NCI-H2081 (cell line): Measurements from ENCODE around the gene TRPC4AP.

Experiments
- DNase-seq, 2 experiments: peaks; one replicate each; lab custom pipeline; 2025; lab: John Stamatoyannopoulos, UW

Gene TRPC4AP

DNA sequence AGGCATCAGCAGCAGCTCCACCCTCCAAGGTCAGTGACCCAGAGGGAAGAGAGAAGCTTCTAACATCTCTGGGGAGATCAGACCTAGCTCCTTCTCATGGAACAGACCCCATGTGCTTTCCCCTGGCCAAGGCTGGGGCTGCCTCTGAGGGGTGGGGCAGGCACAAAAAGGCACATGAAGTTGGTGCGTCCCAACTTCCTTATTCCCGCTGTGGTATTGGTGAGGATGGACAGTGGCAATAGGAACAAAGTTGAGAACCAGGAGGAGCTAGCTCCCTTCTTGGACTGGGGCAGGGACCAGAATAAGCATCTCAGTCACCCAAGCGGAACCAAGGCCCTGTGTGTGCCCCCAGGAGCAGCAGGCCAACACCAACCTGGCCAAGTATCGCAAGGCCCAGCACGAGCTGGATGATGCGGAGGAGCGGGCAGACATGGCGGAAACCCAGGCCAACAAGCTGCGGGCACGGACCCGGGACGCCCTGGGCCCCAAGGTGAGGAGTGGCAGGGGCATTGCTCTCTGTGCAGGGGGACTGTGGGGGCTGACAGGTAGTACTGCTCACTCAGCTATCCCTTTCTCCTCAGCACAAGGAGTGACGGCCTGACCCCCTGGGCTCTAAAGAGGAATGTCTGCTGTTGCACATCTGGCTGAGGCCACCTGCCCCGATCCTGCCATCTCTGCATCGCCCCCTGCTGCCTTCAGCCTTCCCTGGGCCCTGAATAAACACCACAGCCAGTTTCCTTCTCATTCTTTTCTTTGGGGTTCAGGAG, 90.8 kb downstream of the TRPC4AP start:
- DNase-seq: no peak

DNA sequence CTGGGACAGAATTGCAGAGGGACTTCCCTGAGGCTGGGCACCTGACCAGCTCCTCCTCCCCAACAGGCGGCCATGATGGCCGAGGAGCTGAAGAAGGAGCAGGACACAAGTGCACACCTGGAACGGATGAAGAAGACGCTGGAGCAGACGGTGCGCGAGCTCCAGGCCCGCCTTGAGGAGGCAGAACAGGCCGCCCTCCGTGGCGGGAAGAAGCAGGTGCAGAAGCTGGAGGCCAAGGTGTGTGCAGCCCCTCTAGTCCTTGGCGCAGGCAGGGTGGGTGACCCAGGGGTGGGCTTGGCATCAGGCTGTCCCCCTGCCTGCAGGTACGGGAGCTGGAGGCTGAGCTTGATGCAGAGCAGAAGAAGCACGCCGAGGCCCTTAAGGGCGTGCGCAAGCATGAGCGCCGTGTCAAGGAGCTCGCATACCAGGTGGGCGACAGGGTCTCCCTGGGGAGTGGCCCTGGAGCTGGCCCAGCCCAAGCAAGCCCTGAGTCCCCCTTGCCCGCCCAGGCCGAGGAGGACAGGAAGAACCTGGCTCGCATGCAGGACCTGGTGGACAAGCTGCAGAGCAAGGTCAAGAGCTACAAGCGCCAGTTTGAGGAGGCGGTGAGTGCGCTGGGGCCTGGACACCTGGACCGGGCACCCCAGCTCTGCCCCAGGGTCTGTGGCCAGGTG, 91.5 kb downstream of the TRPC4AP start:
- no peak for DNase-seq

DNA sequence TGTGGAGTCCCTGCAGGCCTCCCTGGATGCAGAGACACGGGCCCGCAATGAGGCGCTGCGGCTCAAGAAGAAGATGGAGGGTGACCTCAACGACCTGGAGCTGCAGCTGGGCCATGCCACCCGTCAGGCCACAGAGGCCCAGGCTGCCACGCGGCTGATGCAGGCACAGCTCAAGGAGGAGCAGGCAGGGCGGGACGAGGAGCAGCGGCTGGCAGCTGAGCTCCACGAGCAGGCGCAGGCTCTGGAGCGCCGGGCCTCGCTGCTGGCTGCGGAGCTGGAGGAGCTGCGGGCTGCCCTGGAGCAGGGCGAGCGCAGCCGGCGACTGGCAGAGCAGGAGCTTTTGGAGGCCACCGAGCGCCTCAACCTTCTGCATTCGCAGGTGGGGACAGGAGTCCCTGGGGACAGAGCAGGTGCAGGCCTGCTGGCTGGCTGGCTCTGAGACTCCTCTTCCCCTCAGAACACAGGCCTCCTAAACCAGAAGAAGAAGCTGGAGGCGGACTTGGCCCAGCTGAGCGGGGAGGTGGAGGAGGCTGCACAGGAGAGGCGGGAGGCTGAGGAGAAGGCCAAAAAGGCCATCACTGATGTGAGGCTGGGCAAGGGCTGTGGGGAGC, 92.2 kb downstream of the TRPC4AP start:
- DNase-seq: no peak

DNA sequence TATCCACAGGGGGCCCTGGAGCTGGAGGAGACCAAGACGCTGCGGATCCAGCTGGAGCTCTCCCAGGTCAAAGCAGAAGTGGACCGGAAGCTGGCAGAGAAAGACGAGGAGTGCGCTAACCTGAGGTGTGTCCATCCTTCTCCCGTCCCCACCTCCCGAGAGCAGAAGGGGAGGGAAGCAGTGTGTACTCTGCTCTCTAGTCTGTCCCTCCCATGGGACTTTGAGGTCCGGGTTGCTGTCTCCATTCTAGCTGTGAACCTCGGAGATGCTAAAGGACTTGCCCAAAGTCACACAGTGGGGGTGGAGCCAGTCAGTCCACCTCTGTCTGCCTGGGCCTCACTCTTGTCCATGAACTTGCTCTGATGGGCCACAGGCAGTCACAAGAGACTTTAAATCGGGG, 92.8 kb downstream of the TRPC4AP start:
- no peak for DNase-seq

DNA sequence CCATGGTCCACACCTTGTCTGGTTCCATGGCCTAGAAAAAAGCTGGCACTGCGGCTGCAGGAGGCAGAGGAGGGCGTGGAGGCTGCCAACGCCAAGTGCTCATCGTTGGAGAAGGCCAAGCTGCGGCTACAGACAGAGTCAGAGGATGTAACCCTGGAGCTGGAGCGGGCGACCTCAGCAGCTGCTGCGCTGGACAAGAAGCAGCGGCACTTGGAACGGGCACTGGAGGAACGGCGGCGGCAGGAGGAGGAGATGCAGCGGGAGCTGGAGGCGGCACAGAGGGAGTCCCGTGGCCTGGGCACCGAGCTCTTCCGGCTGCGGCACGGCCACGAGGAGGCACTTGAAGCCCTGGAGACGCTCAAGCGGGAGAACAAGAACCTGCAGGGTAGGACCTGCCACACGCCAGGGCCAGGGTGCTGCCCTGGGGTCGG, 93.6 kb downstream of the TRPC4AP start:
- DNase-seq: no peak

DNA sequence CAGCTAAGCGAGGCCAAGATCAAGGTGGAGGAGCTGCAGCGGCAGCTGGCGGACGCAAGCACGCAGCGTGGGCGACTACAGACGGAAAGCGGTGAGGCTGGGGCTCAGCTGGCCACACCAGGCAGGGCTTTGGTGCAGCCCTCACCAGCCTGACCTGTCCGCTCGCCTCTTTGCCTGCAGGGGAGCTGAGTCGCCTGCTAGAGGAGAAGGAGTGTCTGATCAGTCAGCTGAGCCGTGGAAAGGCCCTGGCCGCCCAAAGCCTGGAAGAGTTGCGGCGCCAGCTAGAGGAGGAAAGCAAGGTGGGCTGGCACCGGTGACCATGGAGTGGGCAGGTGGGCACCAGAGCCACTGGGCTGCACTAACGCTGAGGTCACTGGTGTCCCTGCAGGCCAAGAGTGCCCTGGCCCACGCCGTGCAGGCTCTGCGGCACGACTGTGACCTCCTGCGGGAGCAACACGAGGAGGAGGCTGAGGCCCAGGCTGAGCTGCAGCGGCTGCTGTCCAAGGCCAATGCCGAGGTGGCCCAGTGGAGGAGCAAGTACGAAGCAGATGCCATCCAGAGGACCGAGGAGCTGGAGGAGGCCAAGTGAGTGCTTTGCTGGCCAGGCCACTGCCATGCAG, 94.2 kb downstream of the TRPC4AP start:
- no peak for DNase-seq

DNA sequence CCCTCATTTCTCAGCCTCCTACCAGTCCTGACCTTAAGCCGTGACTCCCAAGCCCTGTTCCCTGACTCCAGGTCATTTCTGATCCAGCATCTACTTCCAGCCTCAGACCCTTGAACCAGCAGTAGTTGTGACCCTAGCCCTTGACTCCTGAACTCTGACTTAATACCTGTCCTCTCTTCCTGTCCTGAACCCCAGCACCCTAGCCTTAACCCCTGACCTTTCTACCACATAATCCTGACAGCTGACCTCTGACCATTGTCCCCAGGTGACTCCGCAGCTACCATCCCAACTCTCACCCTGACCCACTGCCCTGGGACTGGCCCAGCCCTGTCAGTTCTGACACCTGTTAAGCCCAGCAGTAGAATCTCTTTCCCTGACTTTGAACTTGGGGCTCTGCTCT, 94.8 kb downstream of the TRPC4AP start:
- no peak for DNase-seq

DNA sequence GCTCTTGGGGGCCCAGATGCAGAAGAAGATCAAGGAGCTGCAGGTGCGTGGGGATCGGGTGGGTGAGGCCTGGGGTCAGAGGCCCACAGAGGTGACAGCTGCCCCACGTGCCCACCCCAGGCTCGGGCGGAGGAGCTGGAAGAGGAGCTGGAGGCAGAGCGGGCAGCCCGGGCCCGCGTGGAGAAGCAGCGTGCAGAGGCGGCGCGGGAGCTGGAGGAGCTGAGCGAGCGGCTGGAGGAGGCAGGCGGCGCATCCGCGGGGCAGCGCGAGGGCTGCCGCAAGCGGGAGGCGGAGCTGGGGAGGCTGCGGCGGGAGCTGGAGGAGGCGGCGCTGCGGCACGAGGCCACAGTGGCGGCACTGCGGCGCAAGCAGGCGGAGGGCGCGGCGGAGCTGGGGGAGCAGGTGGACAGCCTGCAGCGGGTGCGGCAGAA, 95.5 kb downstream of the TRPC4AP start:
- no peak for DNase-seq

DNA sequence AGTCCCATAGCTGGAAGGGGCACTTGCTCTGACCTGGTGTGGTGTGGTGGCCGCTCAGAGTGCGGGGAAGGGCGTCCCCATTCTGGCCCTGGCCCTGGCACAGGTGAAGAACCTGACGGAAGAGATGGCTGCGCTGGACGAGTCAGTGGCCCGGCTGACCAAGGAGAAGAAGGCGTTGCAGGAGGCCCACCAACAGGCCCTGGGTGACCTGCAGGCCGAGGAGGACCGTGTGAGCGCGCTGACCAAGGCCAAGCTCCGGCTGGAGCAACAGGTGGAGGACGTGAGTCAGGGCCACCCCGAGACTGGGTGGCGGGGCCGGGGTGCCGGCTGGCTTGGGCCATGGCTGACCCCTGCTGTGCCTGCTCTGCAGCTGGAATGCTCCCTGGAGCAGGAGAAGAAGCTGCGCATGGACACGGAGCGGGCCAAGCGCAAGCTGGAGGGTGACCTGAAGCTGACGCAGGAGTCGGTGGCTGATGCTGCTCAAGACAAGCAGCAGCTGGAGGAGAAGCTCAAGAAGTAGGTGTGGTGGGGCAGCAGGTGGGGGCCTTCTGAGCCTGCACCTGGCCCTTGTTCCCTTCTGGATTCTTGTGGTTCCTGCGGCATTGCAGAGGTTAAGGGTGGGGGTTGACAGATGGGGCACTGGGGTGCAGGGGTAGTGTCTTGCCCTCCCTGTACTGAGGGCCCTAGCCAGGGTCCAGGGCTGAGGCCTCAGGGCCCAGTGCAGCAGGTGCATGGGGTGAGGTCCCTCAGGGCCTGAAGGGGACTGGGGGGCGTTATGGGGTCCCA, 96.2 kb downstream of the TRPC4AP start:
- no peak for DNase-seq

DNA sequence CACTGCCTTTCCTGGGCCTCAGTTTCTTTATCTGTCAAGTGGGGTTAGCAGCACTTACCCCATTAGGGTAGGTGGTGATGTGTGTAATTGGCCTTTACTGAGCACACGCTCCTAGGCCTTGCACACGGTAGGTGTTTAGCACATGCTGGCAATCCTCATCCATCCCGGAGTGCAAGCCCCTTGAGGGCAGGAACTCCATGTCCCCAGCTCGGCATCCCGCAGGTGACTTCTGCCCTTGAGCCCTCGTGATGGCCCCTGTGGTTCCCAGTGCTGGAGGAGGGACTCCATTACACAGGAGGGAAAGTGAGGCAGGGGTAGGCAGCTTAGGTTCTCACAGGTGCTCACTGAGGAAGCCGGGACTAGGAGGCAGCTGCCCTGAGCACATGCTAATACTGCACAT, 96.9 kb downstream of the TRPC4AP start:
- no peak for DNase-seq

DNA sequence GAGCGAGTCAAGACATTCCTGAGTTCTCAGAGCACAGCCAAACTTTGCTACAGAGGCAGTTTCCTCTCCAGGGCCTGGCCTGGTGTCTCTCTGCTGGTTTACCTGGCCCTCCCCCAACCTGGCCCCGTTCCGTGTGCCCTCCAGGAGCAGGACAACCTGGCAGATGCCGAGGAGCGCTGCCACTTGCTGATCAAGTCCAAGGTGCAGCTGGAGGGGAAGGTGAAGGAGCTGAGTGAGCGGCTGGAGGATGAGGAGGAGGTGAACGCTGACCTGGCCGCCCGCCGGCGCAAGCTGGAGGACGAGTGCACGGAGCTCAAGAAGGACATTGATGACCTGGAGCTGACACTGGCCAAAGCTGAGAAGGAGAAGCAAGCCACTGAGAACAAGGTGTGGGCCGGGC, 97.4 kb downstream of the TRPC4AP start:
- DNase-seq: no peak

DNA sequence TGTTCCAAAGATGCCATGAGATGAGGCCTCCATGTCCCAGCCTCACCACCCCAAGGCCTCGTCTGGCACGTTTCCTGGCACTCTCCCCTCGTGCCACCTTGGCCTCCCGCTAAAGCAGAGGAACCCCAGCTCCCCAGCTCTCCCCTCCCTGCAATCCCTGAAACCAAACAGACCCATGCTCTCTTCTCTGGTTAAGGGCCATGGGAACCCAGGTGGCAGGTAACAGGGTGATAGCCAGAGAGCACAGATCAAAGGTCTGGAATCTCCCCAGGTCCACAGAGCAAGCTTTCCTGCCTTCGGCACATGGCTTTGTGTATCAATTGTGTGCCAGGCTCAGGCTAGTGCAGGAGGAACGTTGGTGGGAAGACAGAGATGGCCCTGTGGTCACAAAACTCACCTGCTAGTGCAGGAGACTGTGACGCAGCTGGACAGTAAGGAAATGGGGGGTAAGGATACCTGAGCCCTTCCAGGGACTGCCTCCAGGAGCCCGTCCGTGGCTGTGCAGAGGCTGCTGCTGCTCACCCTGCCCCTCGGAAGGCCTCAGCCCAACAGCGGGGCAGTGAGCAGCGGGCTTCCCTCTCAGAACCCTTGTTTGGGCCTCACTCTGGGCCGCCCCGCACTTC, 98.0 kb downstream of the TRPC4AP start:
- DNase-seq: no peak

DNA sequence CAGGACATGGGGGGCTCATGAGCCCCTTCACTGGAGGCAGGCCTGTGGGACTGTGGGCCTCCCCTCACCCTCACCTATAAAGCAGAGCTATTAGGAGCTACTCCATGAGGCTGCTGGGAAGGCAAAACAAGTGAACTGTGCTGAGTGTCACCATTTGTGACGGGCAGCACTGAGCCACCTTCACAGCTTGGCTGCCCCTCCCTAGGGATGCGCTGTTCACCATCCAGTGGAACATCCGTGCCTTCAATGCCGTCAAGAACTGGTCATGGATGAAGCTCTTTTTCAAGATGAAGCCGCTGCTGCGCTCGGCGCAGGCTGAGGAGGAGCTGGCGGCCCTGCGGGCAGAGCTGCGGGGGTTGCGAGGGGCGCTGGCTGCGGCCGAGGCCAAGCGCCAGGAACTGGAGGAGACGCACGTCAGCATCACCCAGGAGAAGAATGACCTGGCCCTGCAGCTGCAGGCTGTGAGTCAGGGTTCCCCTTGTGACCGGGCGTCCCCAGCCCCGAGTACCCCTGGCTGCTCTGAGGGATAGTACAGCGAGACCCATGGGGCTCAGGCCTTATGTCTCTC, 98.6 kb downstream of the TRPC4AP start:
- DNase-seq: no peak

DNA sequence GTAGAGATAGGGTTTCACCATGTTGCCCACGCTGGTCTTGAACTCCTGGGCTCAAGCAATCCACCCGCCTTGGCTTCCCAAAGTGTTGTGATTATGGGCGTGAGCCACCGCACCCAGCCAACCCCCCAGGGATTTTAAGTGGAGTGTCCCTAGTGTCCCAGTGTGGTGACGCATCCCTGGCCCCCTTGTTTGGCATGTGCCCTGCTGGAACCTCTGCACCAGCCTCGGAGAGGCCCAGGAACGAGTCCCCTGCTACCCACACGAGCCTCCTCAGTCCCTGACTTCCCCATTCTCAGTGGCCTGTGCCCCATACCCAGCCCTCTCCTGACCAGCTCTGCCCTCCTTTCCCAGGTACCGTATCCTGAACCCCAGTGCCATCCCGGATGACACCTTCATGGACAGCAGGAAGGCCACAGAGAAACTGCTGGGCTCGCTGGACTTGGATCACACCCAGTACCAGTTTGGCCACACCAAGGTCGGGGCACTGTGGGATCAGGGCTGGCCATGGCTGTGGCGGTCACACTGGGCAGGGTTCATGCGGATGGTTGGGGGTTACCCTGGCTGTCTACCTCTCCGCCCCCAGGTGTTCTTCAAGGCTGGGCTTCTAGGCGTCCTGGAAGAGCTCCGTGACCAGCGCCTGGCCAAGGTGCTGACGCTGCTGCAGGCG, 99.7 kb downstream of the TRPC4AP start:
- no peak for DNase-seq

DNA sequence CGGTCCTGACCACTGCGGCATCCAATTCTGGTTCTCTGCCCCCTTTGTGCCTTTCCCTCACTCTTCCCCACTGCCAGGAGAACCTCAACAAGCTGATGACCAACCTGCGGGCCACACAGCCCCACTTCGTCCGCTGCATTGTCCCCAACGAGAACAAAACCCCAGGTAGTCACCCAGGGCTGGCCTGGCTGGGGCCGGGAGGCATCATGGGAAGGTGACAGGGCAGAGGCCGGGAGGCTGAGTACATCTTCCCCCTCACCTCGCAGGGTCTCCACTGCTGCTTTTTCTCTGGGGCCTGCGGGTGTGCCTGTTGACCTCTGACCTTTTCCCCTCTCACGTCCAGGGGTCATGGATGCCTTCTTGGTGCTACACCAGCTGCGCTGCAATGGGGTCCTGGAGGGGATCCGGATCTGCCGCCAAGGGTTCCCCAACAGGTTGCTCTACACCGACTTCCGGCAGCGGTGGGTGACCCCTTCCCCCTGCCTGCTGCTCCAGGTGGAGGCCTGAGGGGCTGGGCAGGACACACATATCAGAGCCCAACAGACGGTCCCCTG, 101.9 kb downstream of the TRPC4AP start:
- DNase-seq: no peak

DNA sequence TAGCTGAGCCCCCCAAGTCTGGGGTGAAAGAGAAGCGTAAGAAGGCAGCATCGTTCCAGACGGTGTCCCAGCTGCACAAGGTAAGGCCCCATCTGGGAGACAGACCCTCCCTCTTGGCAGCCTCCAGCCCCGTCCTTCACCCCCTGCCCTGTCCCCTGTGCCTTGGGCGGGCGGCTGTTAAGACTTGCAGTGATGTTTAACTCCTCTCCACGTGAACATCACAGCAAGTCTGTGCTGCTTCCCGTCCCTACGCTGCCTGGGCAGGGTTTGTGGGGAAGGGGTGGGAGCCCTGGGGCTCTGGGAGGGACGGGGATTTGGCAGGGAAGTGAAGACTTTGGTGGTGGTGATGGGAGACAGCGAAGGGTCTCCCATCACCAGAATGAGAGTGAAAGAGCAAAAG, 102.4 kb downstream of the TRPC4AP start:
- no peak for DNase-seq

DNA sequence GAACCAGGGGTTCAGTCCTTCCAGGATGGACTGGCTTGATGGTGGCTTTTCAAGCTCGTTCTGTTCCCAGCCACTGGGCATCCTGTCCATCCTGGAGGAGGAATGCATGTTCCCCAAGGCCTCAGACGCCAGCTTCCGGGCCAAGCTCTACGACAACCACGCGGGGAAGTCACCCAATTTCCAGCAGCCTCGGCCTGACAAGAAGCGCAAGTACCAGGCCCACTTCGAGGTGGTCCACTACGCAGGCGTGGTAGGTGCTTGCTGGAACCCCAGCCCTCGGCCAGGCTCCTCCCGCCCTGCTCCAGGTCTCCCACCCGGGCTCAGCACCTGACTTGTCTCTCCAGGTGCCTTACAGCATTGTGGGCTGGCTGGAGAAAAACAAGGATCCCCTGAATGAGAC, 102.9 kb downstream of the TRPC4AP start:
- no peak for DNase-seq

DNA sequence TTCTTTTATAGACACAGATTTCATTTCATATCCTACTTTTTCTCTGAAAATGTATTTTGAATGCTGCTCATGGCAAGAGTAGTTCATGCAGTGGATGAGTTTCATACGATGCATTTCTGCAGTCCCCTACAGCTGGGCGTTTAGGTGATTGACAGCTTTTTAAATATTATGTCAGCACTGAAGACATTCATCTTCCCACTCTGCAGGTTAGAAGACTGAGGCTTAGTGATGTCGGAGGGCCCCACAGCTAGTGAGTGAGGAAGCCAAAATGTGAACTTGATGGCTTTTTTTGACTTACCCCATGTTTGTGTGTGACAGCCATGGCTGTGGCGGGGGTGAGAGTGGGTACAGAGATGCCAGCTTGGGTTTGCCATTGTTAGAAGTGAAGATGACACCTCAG, 103.5 kb downstream of the TRPC4AP start:
- no peak for DNase-seq

DNA sequence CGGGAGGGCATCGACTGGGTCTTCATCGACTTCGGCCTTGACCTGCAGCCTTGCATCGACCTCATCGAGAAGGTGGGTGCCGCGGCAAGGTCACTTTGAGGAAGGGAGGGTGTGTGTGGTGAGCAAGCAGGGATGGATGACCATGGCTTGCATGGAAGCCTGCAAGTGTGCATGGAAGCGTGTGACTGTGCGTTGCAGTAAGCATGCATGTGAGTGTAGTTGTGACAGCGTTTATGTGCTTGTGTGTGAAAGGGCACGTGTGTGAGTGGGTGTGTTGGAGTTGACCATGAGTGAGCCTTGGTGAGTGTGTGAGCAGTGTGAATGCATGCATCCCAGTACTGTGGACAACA, 104.4 kb downstream of the TRPC4AP start:
- DNase-seq: no peak
